Endothelial cell (in vitro differentiated cells): ENCODE measurements around the gene TMEM178B. TPM values are rescaled to one million over a fixed set of nuclear protein-coding genes. Genes with fewer than 3 reads are reported as not detected.

ENCODE experiments used
- DNase-seq: peaks from one replicate; pipeline ENCODE4 v3.0.0; 2021; ENCODE audit warnings: low spot score
- H3K27ac Mint-ChIP-seq: one replicate; pipeline ENCODE4 v1.8.0; 2021; ENCODE audit warnings: mixed read lengths, inconsistent platforms; ENCODE audit not compliant: unreplicated experiment
- H3K27me3 Mint-ChIP-seq: one replicate; pipeline ENCODE4 v1.8.0; 2021; ENCODE audit warnings: mild to moderate bottlenecking, moderate library complexity, mixed read lengths, inconsistent platforms; ENCODE audit not compliant: unreplicated experiment
- H3K36me3 Mint-ChIP-seq: one replicate; pipeline ENCODE4 v1.8.0; 2021; ENCODE audit warnings: mild to moderate bottlenecking, low read depth, mixed read lengths, inconsistent platforms; ENCODE audit not compliant: unreplicated experiment
- H3K4me1 Mint-ChIP-seq: one replicate; pipeline ENCODE4 v1.8.0; 2021; ENCODE audit warnings: mild to moderate bottlenecking, mixed read lengths, inconsistent platforms; ENCODE audit not compliant: unreplicated experiment
- H3K4me3 Mint-ChIP-seq: one replicate; pipeline ENCODE4 v1.8.0; 2021; ENCODE audit warnings: mild to moderate bottlenecking, mixed read lengths, inconsistent platforms; ENCODE audit not compliant: unreplicated experiment
- H3K9me3 Mint-ChIP-seq: one replicate; pipeline ENCODE4 v1.8.0; 2021; ENCODE audit warnings: mixed read lengths, inconsistent platforms; ENCODE audit not compliant: unreplicated experiment
- total RNA-seq: library from RNA; stranded (reverse); fragmentation: NEBNext Ultra II Directional; extraction: Animal tissue kit (Norgen Biotek cat#: 25700); gene quantifications from one replicate; pipeline ENCODE4 v1.2.1, GENCODE V29; 2021; ENCODE audit not compliant: unreplicated experiment
- TF ChIP-seq, protein P1 (sequence below): fragments of 200-600 bp; sonication (generic); IDR thresholded peaks from one replicate; pipeline ENCODE4 v1.5.0; 2021; ENCODE audit warnings: antibody characterized with exemption; ENCODE audit not compliant: unreplicated experiment

TMEM178B gene
- total RNA-seq, 1 donor from 2014 or later: 0.28 TPM

DNA sequence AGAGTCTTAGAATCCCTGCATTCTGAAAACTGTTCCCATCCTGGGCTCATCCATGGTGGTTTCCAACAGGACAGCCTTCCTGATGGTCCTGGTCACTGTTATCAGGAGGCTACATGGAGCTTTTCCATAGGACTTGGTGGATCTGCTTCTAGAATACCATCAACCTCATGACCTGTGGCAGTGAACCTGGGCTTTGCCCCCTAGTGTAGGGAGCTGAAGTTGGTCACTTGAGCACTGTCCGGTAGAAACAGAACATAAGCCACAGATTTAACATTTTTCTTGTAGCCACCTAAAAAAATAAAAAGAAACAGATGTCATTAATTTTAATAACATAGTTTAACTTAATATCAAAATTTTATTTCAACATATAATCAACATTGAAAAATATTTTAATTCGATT lies 165.8 kb downstream of the TMEM178B start:
- H3K27ac Mint-ChIP-seq: no peak overlapping the region
- no peaks in the 10 kb centered on the region for H3K36me3 Mint-ChIP-seq
- H3K27me3 Mint-ChIP-seq: peaks cover 1% of the 10 kb centered on the region
- H3K9me3 Mint-ChIP-seq: no peaks in the 10 kb centered on the region
- no peak overlapping the region for H3K4me3 Mint-ChIP-seq
- no peaks in the 10 kb centered on the region for H3K4me1 Mint-ChIP-seq
- TF ChIP-seq, protein P1, sequence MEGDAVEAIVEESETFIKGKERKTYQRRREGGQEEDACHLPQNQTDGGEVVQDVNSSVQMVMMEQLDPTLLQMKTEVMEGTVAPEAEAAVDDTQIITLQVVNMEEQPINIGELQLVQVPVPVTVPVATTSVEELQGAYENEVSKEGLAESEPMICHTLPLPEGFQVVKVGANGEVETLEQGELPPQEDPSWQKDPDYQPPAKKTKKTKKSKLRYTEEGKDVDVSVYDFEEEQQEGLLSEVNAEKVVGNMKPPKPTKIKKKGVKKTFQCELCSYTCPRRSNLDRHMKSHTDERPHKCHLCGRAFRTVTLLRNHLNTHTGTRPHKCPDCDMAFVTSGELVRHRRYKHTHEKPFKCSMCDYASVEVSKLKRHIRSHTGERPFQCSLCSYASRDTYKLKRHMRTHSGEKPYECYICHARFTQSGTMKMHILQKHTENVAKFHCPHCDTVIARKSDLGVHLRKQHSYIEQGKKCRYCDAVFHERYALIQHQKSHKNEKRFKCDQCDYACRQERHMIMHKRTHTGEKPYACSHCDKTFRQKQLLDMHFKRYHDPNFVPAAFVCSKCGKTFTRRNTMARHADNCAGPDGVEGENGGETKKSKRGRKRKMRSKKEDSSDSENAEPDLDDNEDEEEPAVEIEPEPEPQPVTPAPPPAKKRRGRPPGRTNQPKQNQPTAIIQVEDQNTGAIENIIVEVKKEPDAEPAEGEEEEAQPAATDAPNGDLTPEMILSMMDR: no peak
- no peak for DNase-seq

DNA sequence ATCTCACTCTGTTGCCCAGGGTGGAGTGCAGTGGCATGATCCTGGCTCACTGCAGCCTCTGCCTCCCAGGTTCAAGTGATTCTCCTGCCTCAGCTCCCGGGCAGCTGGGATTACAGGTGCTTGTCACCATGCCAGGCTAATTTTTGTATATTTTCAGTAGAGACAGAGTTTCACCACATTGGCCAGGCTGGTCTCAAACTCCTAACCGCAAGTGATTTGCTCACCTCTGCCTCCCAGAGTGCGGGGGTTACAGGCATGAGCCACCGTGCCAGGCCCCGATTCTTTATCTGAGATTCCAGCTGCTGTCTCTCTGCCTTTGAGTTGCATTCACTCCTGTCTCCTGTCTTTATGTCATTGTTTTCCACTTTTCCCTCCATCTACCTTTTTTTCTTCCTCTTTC lies 168.7 kb downstream of the TMEM178B start:
- H3K4me1 Mint-ChIP-seq: no peaks in the 10 kb centered on the region
- no peaks in the 10 kb centered on the region for H3K36me3 Mint-ChIP-seq
- H3K27me3 Mint-ChIP-seq: peaks cover 1% of the 10 kb centered on the region
- no peak overlapping the region for H3K4me3 Mint-ChIP-seq
- DNase-seq: no peak
- H3K9me3 Mint-ChIP-seq: no peaks in the 10 kb centered on the region
- TF ChIP-seq, protein P1: no peak
- H3K27ac Mint-ChIP-seq: no peak overlapping the region

DNA sequence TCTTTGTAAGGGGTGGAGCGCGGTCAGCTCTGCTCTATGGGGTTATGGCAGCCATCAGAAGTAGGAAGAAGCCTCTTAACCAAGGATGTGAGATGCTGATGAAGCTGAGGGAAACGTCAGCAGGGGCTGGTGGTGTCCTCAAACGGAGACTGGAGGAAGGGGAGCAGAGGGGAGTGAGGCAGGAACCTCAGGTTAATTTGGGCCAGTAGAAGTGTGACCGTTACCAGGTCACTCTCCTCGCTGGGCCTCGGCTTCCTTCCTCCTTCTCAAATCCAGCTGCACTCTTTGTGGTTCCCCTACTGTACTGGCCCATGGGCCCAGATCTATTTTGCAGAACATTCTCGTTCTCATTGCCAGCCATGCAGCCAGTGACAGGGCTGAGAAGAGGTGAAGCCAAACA lies 169.5 kb downstream of the TMEM178B start:
- no peaks in the 10 kb centered on the region for H3K36me3 Mint-ChIP-seq
- TF ChIP-seq, protein P1: no peak
- no peaks in the 10 kb centered on the region for H3K4me1 Mint-ChIP-seq
- peaks cover 1% of the 10 kb centered on the region for H3K27me3 Mint-ChIP-seq
- no peak overlapping the region for H3K27ac Mint-ChIP-seq
- no peak overlapping the region for H3K4me3 Mint-ChIP-seq
- DNase-seq: no peak
- H3K9me3 Mint-ChIP-seq: no peaks in the 10 kb centered on the region

DNA sequence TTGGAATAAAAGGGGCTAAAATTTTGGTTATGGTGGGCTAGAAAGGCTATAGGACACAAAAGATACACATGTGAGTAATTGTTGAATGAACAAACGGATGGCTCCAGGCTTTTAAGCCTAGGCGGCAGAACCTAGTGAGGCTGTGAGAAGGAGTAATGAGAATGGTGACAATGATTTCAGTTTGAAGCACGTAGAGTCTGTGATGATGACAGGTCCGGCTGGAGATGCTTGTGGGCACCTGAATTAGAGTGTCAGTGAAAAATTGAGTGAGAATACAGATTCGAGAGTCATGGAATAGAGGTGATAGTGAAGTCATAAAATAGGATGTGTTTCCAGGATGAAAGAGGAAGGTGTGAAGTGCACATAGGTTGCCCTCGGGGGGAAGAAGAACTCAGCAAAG lies 170.6 kb downstream of the TMEM178B start:
- H3K27me3 Mint-ChIP-seq: peaks cover 1% of the 10 kb centered on the region
- TF ChIP-seq, protein P1: no peak
- H3K4me3 Mint-ChIP-seq: no peak overlapping the region
- no peaks in the 10 kb centered on the region for H3K36me3 Mint-ChIP-seq
- no peak for DNase-seq
- H3K4me1 Mint-ChIP-seq: no peaks in the 10 kb centered on the region
- no peaks in the 10 kb centered on the region for H3K9me3 Mint-ChIP-seq
- no peak overlapping the region for H3K27ac Mint-ChIP-seq

DNA sequence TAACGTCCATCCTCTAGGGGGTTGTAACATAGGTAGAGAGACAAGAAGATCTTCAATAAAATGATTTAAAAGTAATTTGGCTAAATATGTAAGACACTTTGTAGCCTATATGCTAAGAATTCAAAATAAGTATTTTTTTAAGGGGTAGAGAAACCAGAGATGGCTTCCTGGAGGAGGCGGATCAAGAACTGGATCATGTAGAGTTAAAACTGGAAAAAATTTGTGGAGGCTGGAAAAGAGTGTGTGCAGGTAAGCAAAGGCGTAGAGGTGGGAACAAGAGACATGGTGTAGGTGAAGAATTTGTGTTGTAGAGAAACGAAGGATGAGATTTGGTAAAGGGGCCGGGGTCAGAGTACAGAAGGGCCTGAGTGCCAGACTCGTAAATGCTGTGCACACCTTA lies 172.6 kb downstream of the TMEM178B start:
- Mint-ChIP-seq H3K4me1 (peaks cover 5% of the 10 kb centered on the region), H3K4me3 (no peak overlapping the region), H3K9me3 (no peaks in the 10 kb centered on the region), H3K27me3 (peaks cover 6% of the 10 kb centered on the region), H3K27ac (no peak overlapping the region), H3K36me3 (no peaks in the 10 kb centered on the region)
- TF ChIP-seq, protein P1: no peak
- no peak for DNase-seq
